Stimulated activated CD8-positive, alpha-beta memory T cell treated with anti-CD3 and anti-CD28 coated beads, Interleukin-12 subunit alpha, Interleukin-12 subunit beta, amount 100 ng/mL, for 4 hours (primary cell): ENCODE measurements around the gene ACTR5.
A peak's percentile ranks its signal among the peaks of the same experiment; 100 is the strongest.
"Not testable (repeated sequence)": the region's sequence is repeated elsewhere in the genome, so short reads cannot be mapped to it uniquely, and the experiment has no call there.

Experiments used
- DNase-seq: peaks from one replicate; pipeline ENCODE4 v3.0.0-alpha.2; 2020; ENCODE audit warnings: low read depth

The ACTR5 gene

GRCh38 chr20:38766071-38766470 lies 17.8 kb downstream of the ACTR5 start:
- no peak for DNase-seq

- DNase-seq: no peak
Observed at GRCh38 chr20:38769376-38770295, 21.4 kb downstream of the ACTR5 start.

GRCh38 chr20:38770546-38770945 lies 22.3 kb downstream of the ACTR5 start:
- no peak for DNase-seq

- DNase-seq: no peak
Observed at GRCh38 chr20:38770970-38771369, 22.7 kb downstream of the ACTR5 start.

GRCh38 chr20:38771621-38772020 lies 23.4 kb downstream of the ACTR5 start:
- no peak for DNase-seq

GRCh38 chr20:38774167-38774566 lies 25.9 kb downstream of the ACTR5 start:
- no peak for DNase-seq

- no peak for DNase-seq
Observed at GRCh38 chr20:38776363-38776762, 28.1 kb downstream of the ACTR5 start.

GRCh38 chr20:38779247-38780097 lies 31.2 kb downstream of the ACTR5 start:
- no peak for DNase-seq

- DNase-seq: no peak
Observed at GRCh38 chr20:38782275-38782674, 34.0 kb downstream of the ACTR5 start.

GRCh38 chr20:38787870-38788269 lies 39.6 kb downstream of the ACTR5 start:
- DNase-seq: no peak

GRCh38 chr20:38789503-38790199 lies 41.4 kb downstream of the ACTR5 start:
- DNase-seq: no peak

- no peak for DNase-seq
Observed at GRCh38 chr20:38790200-38791053, 42.2 kb downstream of the ACTR5 start.

GRCh38 chr20:38791291-38791690 lies 43.0 kb downstream of the ACTR5 start:
- no peak for DNase-seq

GRCh38 chr20:38791940-38792339 lies 43.7 kb downstream of the ACTR5 start:
- DNase-seq: no peak

- not testable (repeated sequence) for DNase-seq
Observed at GRCh38 chr20:38794057-38794456, 45.8 kb downstream of the ACTR5 start.

- DNase-seq: no peak
Observed at GRCh38 chr20:38798266-38798665, 50.0 kb downstream of the ACTR5 start.

GRCh38 chr20:38799203-38799602 lies 50.9 kb downstream of the ACTR5 start:
- no peak for DNase-seq

GRCh38 chr20:38800882-38801281 lies 52.6 kb downstream of the ACTR5 start:
- DNase-seq: no peak

- DNase-seq: no peak
Observed at GRCh38 chr20:38804221-38804620, 56.0 kb downstream of the ACTR5 start.

- DNase-seq: peak; percentile 61
Observed at GRCh38 chr20:38804682-38805501, 56.6 kb downstream of the ACTR5 start.
